ENCODE measurements around the gene WASHC3.
"Not testable (repeated sequence)": the region's sequence is repeated elsewhere in the genome, so short reads cannot be mapped to it uniquely, and the experiment has no call there.

Gene WASHC3

DNA sequence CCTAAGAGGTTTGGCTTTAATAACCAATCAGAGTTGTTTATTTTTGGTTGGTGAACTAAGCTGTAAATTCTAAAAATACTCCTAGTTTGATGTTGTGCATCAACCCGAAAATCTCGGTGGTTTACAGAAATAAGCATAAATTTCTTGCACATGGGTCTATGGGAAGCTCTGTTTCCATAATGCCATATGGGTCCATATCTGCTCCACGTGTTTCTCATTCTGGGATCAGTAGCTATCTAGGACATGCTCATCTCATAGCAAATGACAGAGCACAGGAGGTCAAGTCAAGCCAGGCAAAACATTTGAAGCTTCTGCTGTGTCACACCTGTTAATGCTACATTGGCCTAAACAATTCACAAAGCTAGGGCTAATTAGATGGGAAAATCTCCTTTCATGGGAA, 35.1 kb upstream of the WASHC3 start:
- H3K4me3 ChIP-seq (ENCODE audit: severe bottlenecking) = no peak overlapping the region
- H3K4me1 ChIP-seq (ENCODE audit: insufficient read depth, poor library complexity, severe bottlenecking) = no peaks in the 10 kb centered on the region
- DNase-seq (ENCODE audit: low spot score) (no peak), ATAC-seq (ENCODE audit: low read depth) (no peak)
- TF ChIP-seq, protein P1, sequence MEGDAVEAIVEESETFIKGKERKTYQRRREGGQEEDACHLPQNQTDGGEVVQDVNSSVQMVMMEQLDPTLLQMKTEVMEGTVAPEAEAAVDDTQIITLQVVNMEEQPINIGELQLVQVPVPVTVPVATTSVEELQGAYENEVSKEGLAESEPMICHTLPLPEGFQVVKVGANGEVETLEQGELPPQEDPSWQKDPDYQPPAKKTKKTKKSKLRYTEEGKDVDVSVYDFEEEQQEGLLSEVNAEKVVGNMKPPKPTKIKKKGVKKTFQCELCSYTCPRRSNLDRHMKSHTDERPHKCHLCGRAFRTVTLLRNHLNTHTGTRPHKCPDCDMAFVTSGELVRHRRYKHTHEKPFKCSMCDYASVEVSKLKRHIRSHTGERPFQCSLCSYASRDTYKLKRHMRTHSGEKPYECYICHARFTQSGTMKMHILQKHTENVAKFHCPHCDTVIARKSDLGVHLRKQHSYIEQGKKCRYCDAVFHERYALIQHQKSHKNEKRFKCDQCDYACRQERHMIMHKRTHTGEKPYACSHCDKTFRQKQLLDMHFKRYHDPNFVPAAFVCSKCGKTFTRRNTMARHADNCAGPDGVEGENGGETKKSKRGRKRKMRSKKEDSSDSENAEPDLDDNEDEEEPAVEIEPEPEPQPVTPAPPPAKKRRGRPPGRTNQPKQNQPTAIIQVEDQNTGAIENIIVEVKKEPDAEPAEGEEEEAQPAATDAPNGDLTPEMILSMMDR (IDR thresholded peaks at IDR 0.05; ENCODE audit: poor library complexity, severe bottlenecking) = no peak
- H3K27ac ChIP-seq (ENCODE audit: poor library complexity, severe bottlenecking) = no peak overlapping the region
- no peaks in the 10 kb centered on the region for H3K27me3 ChIP-seq (ENCODE audit: insufficient read depth, poor library complexity, severe bottlenecking)
- peaks cover 95% of the 10 kb centered on the region for H3K36me3 ChIP-seq (ENCODE audit: low read depth)
- no peaks in the 10 kb centered on the region for H3K9me3 ChIP-seq (ENCODE audit: severe bottlenecking)

DNA sequence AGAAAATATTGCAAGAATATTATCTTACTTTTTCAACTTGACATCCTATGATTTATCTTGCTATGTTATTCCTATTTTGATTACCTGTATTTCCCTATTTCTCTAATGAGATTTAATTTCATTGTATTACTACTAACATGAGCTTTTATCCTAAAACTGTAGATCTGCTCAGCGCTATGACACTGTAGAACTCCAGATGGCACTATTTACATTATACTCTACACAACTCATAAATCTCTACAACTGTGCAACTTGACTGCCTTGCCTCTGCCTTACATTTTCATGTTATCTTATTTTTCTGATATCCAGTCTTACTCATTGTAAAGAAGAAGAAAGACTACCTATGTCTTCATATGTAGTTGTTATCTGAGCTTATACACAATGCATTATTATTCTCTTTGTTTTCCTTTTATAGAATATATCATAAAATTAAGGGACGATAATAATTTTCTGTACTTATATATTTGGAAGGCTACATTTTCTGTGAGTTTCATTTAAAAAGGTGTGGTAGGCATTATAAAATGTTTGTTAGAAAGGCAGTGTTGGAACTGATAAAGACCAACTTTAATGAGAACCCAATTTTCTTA, 34.0 kb upstream of the WASHC3 start:
- ATAC-seq (ENCODE audit: low read depth) = peak; percentile 60; the same call in 1 of the 3 replicates
- Histone ChIP-seq H3K9me3 (ENCODE audit: severe bottlenecking) (no peaks in the 10 kb centered on the region), H3K4me1 (ENCODE audit: insufficient read depth, poor library complexity, severe bottlenecking) (no peaks in the 10 kb centered on the region), H3K27me3 (ENCODE audit: insufficient read depth, poor library complexity, severe bottlenecking) (no peaks in the 10 kb centered on the region), H3K4me3 (ENCODE audit: severe bottlenecking) (no peak overlapping the region), H3K27ac (ENCODE audit: poor library complexity, severe bottlenecking) (no peak overlapping the region), H3K36me3 (ENCODE audit: low read depth) (peaks cover 86% of the 10 kb centered on the region)
- no peak for DNase-seq (ENCODE audit: low spot score)
- TF ChIP-seq, protein P1 (IDR thresholded peaks at IDR 0.05; ENCODE audit: poor library complexity, severe bottlenecking) = peak; percentile 68

DNA sequence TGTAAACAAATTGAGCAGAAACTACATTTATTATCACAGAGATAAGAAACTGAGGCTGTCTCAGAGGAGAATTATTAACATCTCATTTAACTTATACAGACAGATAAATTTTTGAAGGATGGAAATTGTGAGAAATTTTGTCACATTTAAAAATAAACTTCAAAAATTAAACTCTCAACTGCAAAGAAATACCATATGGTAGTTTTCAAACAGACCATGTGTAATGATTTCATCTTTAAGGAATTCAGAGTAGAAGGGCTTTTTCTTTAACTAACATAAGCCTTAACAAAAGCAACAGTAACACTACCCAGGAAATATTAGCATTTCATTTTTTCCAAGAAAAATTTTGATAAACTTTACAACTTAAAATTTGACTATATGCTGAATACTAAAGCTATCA, 31.5 kb upstream of the WASHC3 start:
- TF ChIP-seq, protein P1 (IDR thresholded peaks at IDR 0.05; ENCODE audit: poor library complexity, severe bottlenecking) = no peak
- no peaks in the 10 kb centered on the region for H3K4me1 ChIP-seq (ENCODE audit: insufficient read depth, poor library complexity, severe bottlenecking)
- ATAC-seq (ENCODE audit: low read depth) (no peak), DNase-seq (ENCODE audit: low spot score) (no peak)
- H3K27ac ChIP-seq (ENCODE audit: poor library complexity, severe bottlenecking) = no peak overlapping the region
- H3K4me3 ChIP-seq (ENCODE audit: severe bottlenecking) = no peak overlapping the region
- peaks cover 71% of the 10 kb centered on the region for H3K36me3 ChIP-seq (ENCODE audit: low read depth)
- H3K27me3 ChIP-seq (ENCODE audit: insufficient read depth, poor library complexity, severe bottlenecking) = no peaks in the 10 kb centered on the region
- H3K9me3 ChIP-seq (ENCODE audit: severe bottlenecking) = no peaks in the 10 kb centered on the region

DNA sequence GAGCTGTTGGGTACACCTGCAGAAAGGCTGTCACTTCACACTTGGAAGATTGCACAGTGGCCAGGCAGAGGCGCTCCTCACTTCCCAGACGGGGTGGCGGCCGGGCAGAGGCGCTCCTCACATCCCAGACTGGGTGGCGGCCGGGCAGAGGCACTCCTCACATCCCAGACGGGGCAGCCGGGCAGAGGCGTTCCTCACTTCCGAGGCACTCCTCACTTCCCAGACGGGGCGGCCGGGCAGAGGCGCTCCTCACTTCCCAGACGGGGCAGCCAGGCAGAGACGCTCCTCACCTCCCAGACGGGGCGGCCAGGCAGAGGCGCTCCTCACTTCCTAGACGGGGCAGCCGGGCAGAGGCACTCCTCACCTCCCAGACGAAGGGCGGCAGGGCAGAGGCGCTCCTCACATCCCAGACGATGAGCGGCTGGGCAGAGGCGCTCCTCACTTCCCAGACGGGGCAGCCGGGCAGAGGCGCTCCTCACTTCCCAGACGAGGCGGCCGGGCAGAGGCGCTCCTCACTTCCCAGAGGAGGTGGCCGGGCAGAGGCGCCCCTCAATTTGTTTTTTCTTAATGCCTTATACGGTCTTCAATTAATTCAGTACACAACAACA, 27.5 kb upstream of the WASHC3 start:
- H3K27ac ChIP-seq (ENCODE audit: poor library complexity, severe bottlenecking); H3K4me1 ChIP-seq (ENCODE audit: insufficient read depth, poor library complexity, severe bottlenecking): not testable (repeated sequence)
- peaks cover 58% of the 10 kb centered on the region for H3K36me3 ChIP-seq (ENCODE audit: low read depth)

DNA sequence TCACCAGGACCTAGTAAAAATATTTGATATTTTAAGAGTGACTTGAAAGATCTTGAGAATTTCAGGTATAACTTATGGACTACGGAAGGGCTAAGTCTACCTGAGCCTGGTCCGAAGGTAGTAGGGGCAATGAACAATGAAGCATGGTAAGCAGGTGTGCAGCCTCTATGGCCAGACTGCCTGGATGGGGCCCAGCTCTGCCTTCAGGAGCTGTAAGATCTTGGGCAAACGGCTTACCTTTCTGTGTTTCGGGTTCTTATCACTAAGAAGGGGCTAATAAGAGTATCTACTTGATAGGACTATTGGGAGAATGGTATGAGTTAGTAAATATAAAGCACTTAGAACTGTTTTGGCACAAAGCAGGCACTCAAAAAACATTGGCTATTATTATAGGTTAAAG, 19.1 kb upstream of the WASHC3 start:
- DNase-seq (ENCODE audit: low spot score) (no peak), ATAC-seq (ENCODE audit: low read depth) (no peak)
- Histone ChIP-seq H3K9me3 (ENCODE audit: severe bottlenecking) (no peaks in the 10 kb centered on the region), H3K27ac (ENCODE audit: poor library complexity, severe bottlenecking) (no peak overlapping the region), H3K36me3 (ENCODE audit: low read depth) (peaks cover 87% of the 10 kb centered on the region), H3K27me3 (ENCODE audit: insufficient read depth, poor library complexity, severe bottlenecking) (no peaks in the 10 kb centered on the region), H3K4me3 (ENCODE audit: severe bottlenecking) (no peak overlapping the region), H3K4me1 (ENCODE audit: insufficient read depth, poor library complexity, severe bottlenecking) (no peaks in the 10 kb centered on the region)
- TF ChIP-seq, protein P1 (IDR thresholded peaks at IDR 0.05; ENCODE audit: poor library complexity, severe bottlenecking) = no peak

More for the DNA sequence above, 27.5 kb upstream of the WASHC3 start:
- not testable (repeated sequence) for H3K4me3 ChIP-seq (ENCODE audit: severe bottlenecking); H3K9me3 ChIP-seq (ENCODE audit: severe bottlenecking); H3K27me3 ChIP-seq (ENCODE audit: insufficient read depth, poor library complexity, severe bottlenecking); DNase-seq (ENCODE audit: low spot score); ATAC-seq (ENCODE audit: low read depth)

DNA sequence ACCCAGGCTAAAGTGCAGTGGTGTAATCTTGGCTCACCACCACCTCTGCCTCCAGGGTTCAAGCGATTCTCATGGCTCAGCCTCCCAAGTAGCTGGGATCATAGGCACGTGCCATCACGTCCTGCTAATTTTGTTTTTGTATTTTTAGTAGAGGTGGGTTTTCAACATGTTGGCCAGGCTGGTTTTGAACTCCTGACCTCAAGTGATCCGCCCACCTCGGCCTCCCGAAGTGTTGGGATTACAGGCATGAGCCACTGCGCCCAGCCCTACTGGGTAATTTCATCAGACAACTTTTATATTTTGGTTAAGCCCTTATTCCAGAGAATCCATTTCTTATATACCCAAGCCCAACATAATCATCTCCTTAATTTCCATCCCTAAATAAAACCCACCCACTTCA, 10.3 kb upstream of the WASHC3 start:
- not testable (repeated sequence) for ATAC-seq (ENCODE audit: low read depth)

More for the DNA sequence above, 10.3 kb upstream of the WASHC3 start:
- peaks cover 36% of the 10 kb centered on the region for H3K36me3 ChIP-seq (ENCODE audit: low read depth)
- not testable (repeated sequence) for H3K27ac ChIP-seq (ENCODE audit: poor library complexity, severe bottlenecking); H3K4me3 ChIP-seq (ENCODE audit: severe bottlenecking); H3K27me3 ChIP-seq (ENCODE audit: insufficient read depth, poor library complexity, severe bottlenecking); DNase-seq (ENCODE audit: low spot score); H3K9me3 ChIP-seq (ENCODE audit: severe bottlenecking); H3K4me1 ChIP-seq (ENCODE audit: insufficient read depth, poor library complexity, severe bottlenecking)
